Osteocyte (in vitro differentiated cells): ENCODE data around the gene STX3. TPM values are rescaled to one million over a fixed set of nuclear protein-coding genes. Genes with fewer than 3 reads are reported as not detected.

Experiments used
- DNase-seq: peaks from one replicate; pipeline ENCODE4 v3.0.0; 2021; ENCODE audit warnings: mixed read lengths; ENCODE audit not compliant: unreplicated experiment; ENCODE audit errors: extremely low spot score
- H3K27ac Mint-ChIP-seq: one replicate; pipeline ENCODE4 v1.8.0; 2021; ENCODE audit warnings: mild to moderate bottlenecking, mixed read lengths; ENCODE audit not compliant: unreplicated experiment
- H3K27me3 Mint-ChIP-seq: one replicate; pipeline ENCODE4 v1.8.0; 2021; ENCODE audit warnings: mixed read lengths; ENCODE audit not compliant: unreplicated experiment
- H3K36me3 Mint-ChIP-seq: one replicate; pipeline ENCODE4 v1.8.0; 2021; ENCODE audit warnings: mixed read lengths; ENCODE audit not compliant: unreplicated experiment
- H3K4me1 Mint-ChIP-seq: one replicate; pipeline ENCODE4 v1.8.0; 2021; ENCODE audit warnings: mixed read lengths; ENCODE audit not compliant: unreplicated experiment
- H3K4me3 Mint-ChIP-seq: one replicate; pipeline ENCODE4 v1.8.0; 2021; ENCODE audit warnings: mild to moderate bottlenecking, moderate library complexity, mixed read lengths; ENCODE audit not compliant: unreplicated experiment
- H3K9me3 Mint-ChIP-seq: one replicate; pipeline ENCODE4 v1.8.0; 2021; ENCODE audit warnings: mixed read lengths; ENCODE audit not compliant: unreplicated experiment
- CTCF ChIP-seq: fragments of 200-600 bp; sonication (generic); IDR thresholded peaks from 2 replicates; pipeline ENCODE4 v1.5.0; 2021; ENCODE audit warnings: antibody characterized with exemption, mild to moderate bottlenecking, moderate library complexity
- total RNA-seq: library from RNA; stranded (reverse); gene quantifications from 2 replicates; pipeline ENCODE4 v1.2.1, GENCODE V29; 2021

Gene STX3
- total RNA-seq, 1 donor from 2014 or later = 17.8 TPM

- Mint-ChIP-seq H3K9me3 (no peaks in the 10 kb centered on the region), H3K36me3 (no peaks in the 10 kb centered on the region), H3K27ac (no peak overlapping the region), H3K4me3 (no peak overlapping the region), H3K27me3 (peaks cover under 1% of the 10 kb centered on the region), H3K4me1 (no peaks in the 10 kb centered on the region)
- no peak for TF ChIP-seq CTCF
- DNase-seq = no peak
Measured at GRCh38 chr11:59727426-59727825, 27.8 kb upstream of the STX3 start.

GRCh38 chr11:59728154-59728553 is 27.0 kb upstream of the STX3 start:
- no peak for TF ChIP-seq CTCF
- Mint-ChIP-seq H3K4me1 (no peaks in the 10 kb centered on the region), H3K36me3 (no peaks in the 10 kb centered on the region), H3K9me3 (no peaks in the 10 kb centered on the region), H3K27me3 (no peaks in the 10 kb centered on the region), H3K4me3 (no peak overlapping the region), H3K27ac (no peak overlapping the region)
- no peak for DNase-seq

- no peak overlapping the region for H3K4me3 Mint-ChIP-seq
- no peak for DNase-seq
- H3K27me3 Mint-ChIP-seq = no peaks in the 10 kb centered on the region
- no peaks in the 10 kb centered on the region for H3K9me3 Mint-ChIP-seq
- H3K4me1 Mint-ChIP-seq = no peaks in the 10 kb centered on the region
- H3K27ac Mint-ChIP-seq = no peak overlapping the region
- no peaks in the 10 kb centered on the region for H3K36me3 Mint-ChIP-seq
- TF ChIP-seq CTCF = no peak
Measured at GRCh38 chr11:59728913-59729312, 26.3 kb upstream of the STX3 start.

GRCh38 chr11:59729834-59730233 is 25.3 kb upstream of the STX3 start:
- H3K36me3 Mint-ChIP-seq = no peaks in the 10 kb centered on the region
- H3K4me1 Mint-ChIP-seq = no peaks in the 10 kb centered on the region
- no peak overlapping the region for H3K4me3 Mint-ChIP-seq
- no peak overlapping the region for H3K27ac Mint-ChIP-seq
- no peak for TF ChIP-seq CTCF
- H3K27me3 Mint-ChIP-seq = no peaks in the 10 kb centered on the region
- no peaks in the 10 kb centered on the region for H3K9me3 Mint-ChIP-seq
- no peak for DNase-seq

- TF ChIP-seq CTCF = no peak
- H3K9me3 Mint-ChIP-seq = no peaks in the 10 kb centered on the region
- DNase-seq = no peak
- no peaks in the 10 kb centered on the region for H3K4me1 Mint-ChIP-seq
- no peaks in the 10 kb centered on the region for H3K36me3 Mint-ChIP-seq
- H3K27ac Mint-ChIP-seq = no peak overlapping the region
- H3K27me3 Mint-ChIP-seq = no peaks in the 10 kb centered on the region
- no peak overlapping the region for H3K4me3 Mint-ChIP-seq
Measured at GRCh38 chr11:59730896-59731565, 24.1 kb upstream of the STX3 start.
